Measurements from ENCODE around the gene ITGAL. TPM values are rescaled to one million over a fixed set of nuclear protein-coding genes. Genes with fewer than 3 reads are reported as not detected.
A peak's percentile ranks its signal among the peaks of the same experiment; 100 is the strongest.
"Not testable (repeated sequence)": the region's sequence is repeated elsewhere in the genome, so short reads cannot be mapped to it uniquely, and the experiment has no call there.

ITGAL gene
- total RNA-seq, 1 donor from 2014 or later: 0.04 TPM

GRCh38 chr16:30518552-30518951 is 46.0 kb downstream of the ITGAL start:
- Histone ChIP-seq H3K4me3 (ENCODE audit: low read depth, low read length) (no peak overlapping the region), H3K27me3 (ENCODE audit: control insufficient read depth, insufficient read depth, low read length) (no peaks in the 10 kb centered on the region), H3K36me3 (ENCODE audit: control insufficient read depth, insufficient read depth, low read length) (no peaks in the 10 kb centered on the region)
- TF ChIP-seq CTCF (IDR thresholded peaks at IDR 0.05; ENCODE audit: insufficient read depth, low read length, poor library complexity, severe bottlenecking): no peak
- DNase-seq (ENCODE audit: low read depth): no peak

GRCh38 chr16:30519120-30520049 is 46.8 kb downstream of the ITGAL start:
- no peak for TF ChIP-seq CTCF (IDR thresholded peaks at IDR 0.05; ENCODE audit: insufficient read depth, low read length, poor library complexity, severe bottlenecking)
- no peak overlapping the region for H3K4me3 ChIP-seq (ENCODE audit: low read depth, low read length)
- H3K36me3 ChIP-seq (ENCODE audit: control insufficient read depth, insufficient read depth, low read length): no peaks in the 10 kb centered on the region
- H3K27me3 ChIP-seq (ENCODE audit: control insufficient read depth, insufficient read depth, low read length): no peaks in the 10 kb centered on the region
- DNase-seq (ENCODE audit: low read depth): no peak

GRCh38 chr16:30521476-30521872 is 48.9 kb downstream of the ITGAL start:
- Histone ChIP-seq H3K36me3 (ENCODE audit: control insufficient read depth, insufficient read depth, low read length) (no peaks in the 10 kb centered on the region), H3K27me3 (ENCODE audit: control insufficient read depth, insufficient read depth, low read length) (no peaks in the 10 kb centered on the region), H3K4me3 (ENCODE audit: low read depth, low read length) (no peak overlapping the region)
- no peak for DNase-seq (ENCODE audit: low read depth)
- no peak for TF ChIP-seq CTCF (IDR thresholded peaks at IDR 0.05; ENCODE audit: insufficient read depth, low read length, poor library complexity, severe bottlenecking)

GRCh38 chr16:30521873-30522641 is 49.5 kb downstream of the ITGAL start:
- peak; percentile 55 for DNase-seq (ENCODE audit: low read depth)
- no peak for TF ChIP-seq CTCF (IDR thresholded peaks at IDR 0.05; ENCODE audit: insufficient read depth, low read length, poor library complexity, severe bottlenecking)
- H3K4me3 ChIP-seq (ENCODE audit: low read depth, low read length): no peak overlapping the region
- H3K27me3 ChIP-seq (ENCODE audit: control insufficient read depth, insufficient read depth, low read length): no peaks in the 10 kb centered on the region
- H3K36me3 ChIP-seq (ENCODE audit: control insufficient read depth, insufficient read depth, low read length): no peaks in the 10 kb centered on the region

- not testable (repeated sequence) for H3K27me3 ChIP-seq (ENCODE audit: control insufficient read depth, insufficient read depth, low read length); H3K4me3 ChIP-seq (ENCODE audit: low read depth, low read length); H3K36me3 ChIP-seq (ENCODE audit: control insufficient read depth, insufficient read depth, low read length); DNase-seq (ENCODE audit: low read depth)
Observed at GRCh38 chr16:30522702-30523463, 50.3 kb downstream of the ITGAL start.

Measured in kidney epithelial cell (primary cell).